Common myeloid progenitor, CD34-positive (primary cell): ENCODE data around the gene TMEM178B.

ENCODE experiments used
- CTCF ChIA-PET: fragments of 350-600 bp; sonication (Branson Sonifier 250); formaldehyde crosslinking; loops from one replicate; lab custom pipeline; 2021; ENCODE audit warnings: antibody characterized with exemption; lab: Charles Lee
- POLR2A ChIA-PET: fragments of 350-600 bp; sonication (Branson Sonifier 250); formaldehyde crosslinking; loops from one replicate; lab custom pipeline; 2021; ENCODE audit warnings: antibody characterized with exemption; lab: Charles Lee
- DNase-seq, 3 donors: peaks; one replicate each; pipeline versions ENCODE4 v3.0.0 to v3.0.0-alpha.2; 2013
- H3K27ac ChIP-seq, 2 experiments: 1 replicate in 1 of 2; 2 replicates in 1 of 2; pipeline ENCODE4 v1.7.0; 2013; ENCODE audit warnings: inconsistent platforms in 2 of 2, low read length in 2 of 2, mild to moderate bottlenecking in 2 of 2, low read depth in 1 of 2, moderate library complexity in 1 of 2; ENCODE audit not compliant: severe bottlenecking in 2 of 2, insufficient read depth in 1 of 2, poor library complexity in 1 of 2
- H3K27me3 ChIP-seq, 5 experiments: replicated peaks in 2 of 5; 1 replicate in 3 of 5; 2 replicates in 2 of 5; pipeline versions ENCODE4 v1.6.1 to v1.7.0; 2013; ENCODE audit warnings: low read length in 4 of 5, mild to moderate bottlenecking in 2 of 5, moderate library complexity in 2 of 5, inconsistent platforms in 1 of 5; ENCODE audit not compliant: insufficient read depth in 5 of 5, control insufficient read depth in 4 of 5
- H3K36me3 ChIP-seq, 4 experiments: 1 replicate in 2 of 4; 2 replicates in 2 of 4; pipeline versions ENCODE4 v1.6.1 to v1.7.0; 2013; ENCODE audit warnings: low read length in 3 of 4, control low read depth in 1 of 4, mild to moderate bottlenecking in 1 of 4; ENCODE audit not compliant: control insufficient read depth in 4 of 4, insufficient read depth in 4 of 4
- H3K4me1 ChIP-seq, 4 experiments: 1 replicate in 3 of 4; 2 replicates in 1 of 4; pipeline versions ENCODE4 v1.6.1 to v1.7.1; 2013; ENCODE audit warnings: low read length in 3 of 4, mild to moderate bottlenecking in 3 of 4, control low read depth in 1 of 4, inconsistent platforms in 1 of 4, moderate library complexity in 1 of 4; ENCODE audit not compliant: control insufficient read depth in 4 of 4, insufficient read depth in 4 of 4; ENCODE audit errors: control extremely low read depth in 1 of 4
- H3K4me3 ChIP-seq, 7 experiments: 1 replicate in 4 of 7; 2 replicates in 3 of 7; pipeline versions ENCODE4 v1.5.1 to v1.7.0; 2013; ENCODE audit warnings: mild to moderate bottlenecking in 7 of 7, low read length in 6 of 7, moderate library complexity in 6 of 7, inconsistent platforms in 2 of 7, low read depth in 2 of 7, control low read depth in 1 of 7; ENCODE audit not compliant: insufficient read depth in 4 of 7, control insufficient read depth in 1 of 7; ENCODE audit errors: extremely low read depth in 1 of 7
- H3K9me3 ChIP-seq, 5 experiments: 1 replicate in 4 of 5; 2 replicates in 1 of 5; pipeline versions ENCODE4 v1.6.1 to v1.7.1; 2013; ENCODE audit warnings: low read length in 4 of 5, mild to moderate bottlenecking in 2 of 5, inconsistent platforms in 1 of 5, low read depth in 1 of 5, moderate library complexity in 1 of 5; ENCODE audit not compliant: control insufficient read depth in 4 of 5, insufficient read depth in 2 of 5; ENCODE audit errors: control extremely low read depth in 1 of 5
- WGBS: methylation state at CpG from one replicate; pipeline ENCODE4 v1.1.5; 2013; ENCODE audit not compliant: insufficient coverage; 5-methylcytosine and 5-hydroxymethylcytosine counted together

Gene TMEM178B

GRCh38 chr7:141344153-141344935 is 270.5 kb downstream of the TMEM178B start:
- no peaks in the 10 kb centered on the region for H3K4me1 ChIP-seq
- CTCF ChIA-PET = interaction anchor here (1.5 to 1.6 kb wide), 2 partner anchors 10 to 15 kb away, joined by 3 read pairs; no protein-coding TSS in a partner anchor

GRCh38 chr7:141348728-141349127 is 274.9 kb downstream of the TMEM178B start:
- no peaks in the 10 kb centered on the region for H3K4me1 ChIP-seq
- H3K4me3 ChIP-seq = no peak overlapping the region
- 80% methylated on average over 1 of the region's 7 CpGs for WGBS
- ChIA-PET CTCF (no interaction called here), POLR2A (no interaction called here)
- H3K36me3 ChIP-seq = no peaks in the 10 kb centered on the region
- H3K9me3 ChIP-seq = peaks cover 0 to 2% (median 0%) of the 10 kb centered on the region in 5 experiments
- H3K27ac ChIP-seq = no peak overlapping the region
- peaks cover 0 to 2% (median 0%) of the 10 kb centered on the region in 5 experiments for H3K27me3 ChIP-seq
- no peak for DNase-seq

More at GRCh38 chr7:141344153-141344935, 270.5 kb downstream of the TMEM178B start:
- WGBS = 92% methylated on average over 2 of the region's 3 CpGs
- Histone ChIP-seq H3K27ac (no peak overlapping the region), H3K4me3 (no peak overlapping the region), H3K27me3 (peaks cover 0 to 7% (median 0%) of the 10 kb centered on the region in 5 experiments), H3K9me3 (peaks cover 0 to 5% (median 0%) of the 10 kb centered on the region in 5 experiments), H3K36me3 (no peaks in the 10 kb centered on the region)
- no peak for DNase-seq
- POLR2A ChIA-PET = no interaction called here

- H3K9me3 ChIP-seq = peaks cover 0 to 2% (median 0%) of the 10 kb centered on the region in 5 experiments
- H3K36me3 ChIP-seq = no peaks in the 10 kb centered on the region
- H3K4me3 ChIP-seq = no peak overlapping the region
- WGBS = 95% methylated on average over 5 of the region's 5 CpGs
- CTCF ChIA-PET = no interaction called here
- no peaks in the 10 kb centered on the region for H3K4me1 ChIP-seq
- peaks cover 0 to 2% (median 0%) of the 10 kb centered on the region in 5 experiments for H3K27me3 ChIP-seq
- no peak for DNase-seq
- no peak overlapping the region for H3K27ac ChIP-seq
- POLR2A ChIA-PET = no interaction called here
Measured at GRCh38 chr7:141349338-141349737, 275.5 kb downstream of the TMEM178B start.

GRCh38 chr7:141349804-141350203 is 275.9 kb downstream of the TMEM178B start:
- 96% methylated on average over 2 of the region's 2 CpGs for WGBS
- POLR2A ChIA-PET = no interaction called here
- no peaks in the 10 kb centered on the region for H3K4me1 ChIP-seq
- no peak overlapping the region for H3K27ac ChIP-seq
- no peak overlapping the region for H3K4me3 ChIP-seq
- H3K9me3 ChIP-seq = peaks cover 0 to 2% (median 0%) of the 10 kb centered on the region in 5 experiments
- H3K36me3 ChIP-seq = no peaks in the 10 kb centered on the region
- CTCF ChIA-PET = no interaction called here
- peaks cover 0 to 2% (median 0%) of the 10 kb centered on the region in 5 experiments for H3K27me3 ChIP-seq
- DNase-seq = no peak

- H3K9me3 ChIP-seq = peaks cover 0 to 2% (median 0%) of the 10 kb centered on the region in 5 experiments
- no peaks in the 10 kb centered on the region for H3K36me3 ChIP-seq
- H3K4me1 ChIP-seq = no peaks in the 10 kb centered on the region
- no CpG with 5 or more reads among the region's 3 CpGs for WGBS
- peaks cover 0 to 2% (median 0%) of the 10 kb centered on the region in 5 experiments for H3K27me3 ChIP-seq
- DNase-seq = no peak
- POLR2A ChIA-PET = no interaction called here
- no peak overlapping the region for H3K27ac ChIP-seq
- no peak overlapping the region for H3K4me3 ChIP-seq
- CTCF ChIA-PET = no interaction called here
Measured at GRCh38 chr7:141351175-141351574, 277.3 kb downstream of the TMEM178B start.

GRCh38 chr7:141352955-141353354 is 279.1 kb downstream of the TMEM178B start:
- Histone ChIP-seq H3K4me1 (no peaks in the 10 kb centered on the region), H3K4me3 (no peak overlapping the region), H3K9me3 (peaks cover 0 to 2% (median 0%) of the 10 kb centered on the region in 5 experiments), H3K27me3 (peaks cover 0 to 4% (median 0%) of the 10 kb centered on the region in 5 experiments), H3K36me3 (no peaks in the 10 kb centered on the region), H3K27ac (no peak overlapping the region)
- no peak for DNase-seq
- CTCF ChIA-PET = no interaction called here
- WGBS = 84% methylated on average over 3 of the region's 3 CpGs
- POLR2A ChIA-PET = no interaction called here

GRCh38 chr7:141354251-141354650 is 280.4 kb downstream of the TMEM178B start:
- WGBS = no CpG with 5 or more reads among the region's 1 CpG
- H3K27ac ChIP-seq = no peak overlapping the region
- DNase-seq = peak in 2 of 3 donors; percentile 2 to 23

More at GRCh38 chr7:141354251-141354650, 280.4 kb downstream of the TMEM178B start:
- no peaks in the 10 kb centered on the region for H3K4me1 ChIP-seq
- H3K36me3 ChIP-seq = no peaks in the 10 kb centered on the region
- ChIA-PET POLR2A (no interaction called here), CTCF (no interaction called here)
- H3K9me3 ChIP-seq = peaks cover 0 to 1% (median 0%) of the 10 kb centered on the region in 5 experiments
- peaks cover 0 to 4% (median 0%) of the 10 kb centered on the region in 5 experiments for H3K27me3 ChIP-seq
- no peak overlapping the region for H3K4me3 ChIP-seq
